GM10266 (cell line): ENCODE measurements around the gene BICDL2.
A peak's percentile ranks its signal among the peaks of the same experiment; 100 is the strongest.
"Not testable (repeated sequence)": the region's sequence is repeated elsewhere in the genome, so short reads cannot be mapped to it uniquely, and the experiment has no call there.

Experiments used
- DNase-seq: peaks from one replicate; pipeline ENCODE4 v3.0.0; 2012; ENCODE audit errors: extremely low spot score
- CTCF ChIP-seq: IDR thresholded peaks from 2 replicates; pipeline ENCODE4 v1.5.1; 2012; ENCODE audit warnings: mild to moderate bottlenecking, low read depth; ENCODE audit not compliant: control insufficient read depth, insufficient read depth; ENCODE audit errors: missing control alignments

The BICDL2 gene

GRCh38 chr16:3075523-3075915 is 38.8 kb upstream of the BICDL2 start:
- TF ChIP-seq CTCF, result no peak
- no peak for DNase-seq

GRCh38 chr16:3074860-3075522 is 38.2 kb upstream of the BICDL2 start:
- no peak for TF ChIP-seq CTCF
- DNase-seq, result peak; percentile 74

- TF ChIP-seq CTCF, result no peak
- no peak for DNase-seq
These were observed 36.7 kb upstream of the BICDL2 start for GRCh38 chr16:3073448-3073847.

- DNase-seq, result not testable (repeated sequence)
These were observed 36.0 kb upstream of the BICDL2 start for GRCh38 chr16:3072576-3073263.

GRCh38 chr16:3072148-3072547 is 35.4 kb upstream of the BICDL2 start:
- not testable (repeated sequence) for DNase-seq

- DNase-seq, result no peak
- no peak for TF ChIP-seq CTCF
These were observed 34.9 kb upstream of the BICDL2 start for GRCh38 chr16:3071655-3072054.

- TF ChIP-seq CTCF, result no peak
These were observed 33.9 kb upstream of the BICDL2 start for GRCh38 chr16:3070608-3071111.

GRCh38 chr16:3069146-3069545 is 32.4 kb upstream of the BICDL2 start:
- DNase-seq, result not testable (repeated sequence)

More at GRCh38 chr16:3070608-3071111, 33.9 kb upstream of the BICDL2 start:
- DNase-seq, result no peak

GRCh38 chr16:3068487-3068886 is 31.7 kb upstream of the BICDL2 start:
- no peak for DNase-seq

More at GRCh38 chr16:3068487-3068886, 31.7 kb upstream of the BICDL2 start:
- TF ChIP-seq CTCF, result no peak
